Ovary (tissue), 3 donors: Measurements from ENCODE around the gene TMCO1.
"Not testable (repeated sequence)": the region's sequence is repeated elsewhere in the genome, so short reads cannot be mapped to it uniquely, and the experiment has no call there.

ENCODE experiments used
- CTCF ChIP-seq, 3 donors: fragments of 450-650 bp in 2 of 3; fragments of 200-600 bp in 1 of 3; IDR thresholded peaks; one replicate each; pipeline versions ENCODE4 v1.5.1 to v1.8.0; 2016 to 2022; ENCODE audit warnings: antibody characterized with exemption in 3 of 3, mild to moderate bottlenecking in 1 of 3
- EP300 ChIP-seq: sonication (generic); formaldehyde crosslinking; IDR thresholded peaks from one replicate; pipeline ENCODE4 v1.6.1; 2017; ENCODE audit warnings: antibody characterized with exemption
- POLR2A ChIP-seq: fragments of 450-650 bp; IDR thresholded peaks from one replicate; pipeline ENCODE4 v1.6.1; 2017; ENCODE audit warnings: antibody characterized with exemption, mild to moderate bottlenecking, moderate library complexity
- donor health status: DM: no; HTN: no; CAD: no.

- not testable (repeated sequence) for TF ChIP-seq POLR2A; CTCF (IDR thresholded peaks at IDR 0.05); EP300
Measured at GRCh38 chr1:165744913-165745312, 23.8 kb downstream of the TMCO1 start.
